ENCODE data around the gene B3GNT9. TPM values are rescaled to one million over a fixed set of nuclear protein-coding genes. Genes with fewer than 3 reads are reported as not detected.

The B3GNT9 gene
- total and polyA plus RNA-seq, 2 of the 8 experiments (the other 6 are each of a cell fraction or from before 2014, with no cell fraction given): 3.5 to 9.0 TPM

- no peak for TF ChIP-seq EP300 (IDR thresholded peaks at IDR 0.05; ENCODE audit: borderline replicate concordance in 1 of 2, low read depth in 2 of 2, low read length in 2 of 2)
- no peak for TF ChIP-seq CBX5 (IDR thresholded peaks at IDR 0.05; ENCODE audit: low read depth, low read length)
- TF ChIP-seq TEAD4 (IDR thresholded peaks at IDR 0.05; ENCODE audit: low read depth, low read length): no peak
- peak; percentile 97 for TF ChIP-seq SUZ12 (IDR thresholded peaks at IDR 0.05; ENCODE audit: low read length)
These were observed 12.6 kb upstream of the B3GNT9 start (continued) for GRCh38 chr16:67163164-67163998.
